ENCODE data around the gene LARP4B. TPM values are rescaled to one million over a fixed set of nuclear protein-coding genes. Genes with fewer than 3 reads are reported as not detected.

Gene LARP4B
- total RNA-seq (2022) (181 and 183 TPM in 2 replicates), Bru-seq, nascent RNA (percentile 98 among the genes with signal in this experiment), BruChase-seq, experiment 1, labeled RNA remaining after a 6-hour chase (percentile 93 among the genes with signal in this experiment), BruChase-seq, experiment 2, labeled RNA remaining after a 2-hour chase (percentile 95 among the genes with signal in this experiment)
- long read RNA-seq, full-length matches to known transcripts, result 16 of 57 reads
- long read RNA-seq, partial matches to known transcripts, result 8 of 57 reads
- long read RNA-seq, other reads (novel, unspliced or antisense), result 33 of 57 reads

DNA sequence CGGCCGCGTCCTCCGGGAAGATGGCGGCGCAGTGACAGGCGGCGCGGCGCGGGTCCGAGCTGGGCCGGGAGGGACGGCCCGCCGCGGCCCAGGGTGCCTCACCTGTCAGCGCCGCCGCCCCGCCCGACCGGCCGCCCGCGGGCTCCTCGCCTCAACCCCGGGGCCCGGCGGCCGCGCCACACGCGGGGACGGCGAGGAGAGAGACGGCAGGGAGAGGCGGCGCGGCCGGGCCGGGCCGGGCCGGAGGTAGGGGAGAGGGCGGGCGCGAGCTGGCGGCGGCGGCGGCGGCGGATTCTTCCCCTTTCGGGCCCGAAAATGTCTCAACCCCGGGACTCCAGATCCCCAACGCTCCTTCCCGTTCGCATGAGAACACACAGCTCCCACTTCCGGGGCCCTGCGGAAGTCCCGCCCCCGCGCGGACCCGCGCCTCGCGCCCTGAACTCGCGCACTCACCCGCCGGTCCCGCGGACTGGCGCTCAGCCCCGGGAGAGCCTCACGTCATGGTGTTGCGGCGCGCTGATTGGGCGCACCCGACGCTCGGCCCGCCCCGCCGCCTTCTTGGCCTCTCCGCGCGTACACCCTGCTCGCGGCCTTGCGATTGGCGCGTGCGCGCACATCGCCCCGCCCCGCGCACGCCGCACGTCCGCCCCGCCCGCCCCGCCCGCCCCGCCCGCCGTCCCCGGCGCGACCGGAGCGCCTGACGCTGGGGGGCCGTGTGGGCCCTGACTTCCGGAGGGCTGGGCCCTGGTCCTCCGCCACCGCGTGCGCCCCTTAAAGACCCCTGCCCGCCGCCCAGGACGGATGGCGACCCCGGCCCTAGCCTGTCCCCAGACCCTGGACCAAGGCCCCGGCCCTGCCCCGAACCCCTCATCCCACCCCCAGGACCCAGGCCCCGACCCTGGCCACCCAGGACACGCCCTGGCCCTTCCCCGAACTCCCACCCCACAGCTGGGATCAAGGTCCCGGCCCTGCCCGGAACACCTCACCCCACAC, at the start of gene LARP4B:
LARP4B (minus strand) TSS at position 380 of the 993 bp plus-strand sequence. CDS start 45,984 bp downstream, outside the sequence.
- CTCF ChIA-PET, result interaction anchor here (1.0 kb wide), 1 partner anchor 55 kb away, joined by 3 read pairs; no protein-coding TSS in a partner anchor
- TF ChIP-seq, protein P1, sequence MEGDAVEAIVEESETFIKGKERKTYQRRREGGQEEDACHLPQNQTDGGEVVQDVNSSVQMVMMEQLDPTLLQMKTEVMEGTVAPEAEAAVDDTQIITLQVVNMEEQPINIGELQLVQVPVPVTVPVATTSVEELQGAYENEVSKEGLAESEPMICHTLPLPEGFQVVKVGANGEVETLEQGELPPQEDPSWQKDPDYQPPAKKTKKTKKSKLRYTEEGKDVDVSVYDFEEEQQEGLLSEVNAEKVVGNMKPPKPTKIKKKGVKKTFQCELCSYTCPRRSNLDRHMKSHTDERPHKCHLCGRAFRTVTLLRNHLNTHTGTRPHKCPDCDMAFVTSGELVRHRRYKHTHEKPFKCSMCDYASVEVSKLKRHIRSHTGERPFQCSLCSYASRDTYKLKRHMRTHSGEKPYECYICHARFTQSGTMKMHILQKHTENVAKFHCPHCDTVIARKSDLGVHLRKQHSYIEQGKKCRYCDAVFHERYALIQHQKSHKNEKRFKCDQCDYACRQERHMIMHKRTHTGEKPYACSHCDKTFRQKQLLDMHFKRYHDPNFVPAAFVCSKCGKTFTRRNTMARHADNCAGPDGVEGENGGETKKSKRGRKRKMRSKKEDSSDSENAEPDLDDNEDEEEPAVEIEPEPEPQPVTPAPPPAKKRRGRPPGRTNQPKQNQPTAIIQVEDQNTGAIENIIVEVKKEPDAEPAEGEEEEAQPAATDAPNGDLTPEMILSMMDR (IDR thresholded peaks at IDR 0.05; ENCODE audit: unreplicated experiment), result no peak
- no TSS peak for BruUV-seq (replicated peaks)
- intact Hi-C loops (cut with micrococcal nuclease; ENCODE audit: unreplicated experiment), result loop anchor here (2.0 kb wide), 1 partner anchor 53 kb away; no protein-coding TSS in a partner anchor
- DNase-seq, result peak; percentile 98
- Mint-ChIP-seq H3K27ac (ENCODE audit: unreplicated experiment) (peak within 1 kb of the TSS; percentile 87), H3K9me3 (ENCODE audit: low read depth, unreplicated experiment) (no peaks in the 10 kb centered on the region), H3K27me3 (ENCODE audit: unreplicated experiment) (no peaks in the 10 kb centered on the region), H3K4me3 (ENCODE audit: low read depth, unreplicated experiment) (peak within 1 kb of the TSS; percentile 83), H3K36me3 (ENCODE audit: insufficient read depth, unreplicated experiment) (peaks cover 61% of the 10 kb centered on the region), H3K4me1 (ENCODE audit: low read depth, unreplicated experiment) (peaks cover 17% of the 10 kb centered on the region)

DNA sequence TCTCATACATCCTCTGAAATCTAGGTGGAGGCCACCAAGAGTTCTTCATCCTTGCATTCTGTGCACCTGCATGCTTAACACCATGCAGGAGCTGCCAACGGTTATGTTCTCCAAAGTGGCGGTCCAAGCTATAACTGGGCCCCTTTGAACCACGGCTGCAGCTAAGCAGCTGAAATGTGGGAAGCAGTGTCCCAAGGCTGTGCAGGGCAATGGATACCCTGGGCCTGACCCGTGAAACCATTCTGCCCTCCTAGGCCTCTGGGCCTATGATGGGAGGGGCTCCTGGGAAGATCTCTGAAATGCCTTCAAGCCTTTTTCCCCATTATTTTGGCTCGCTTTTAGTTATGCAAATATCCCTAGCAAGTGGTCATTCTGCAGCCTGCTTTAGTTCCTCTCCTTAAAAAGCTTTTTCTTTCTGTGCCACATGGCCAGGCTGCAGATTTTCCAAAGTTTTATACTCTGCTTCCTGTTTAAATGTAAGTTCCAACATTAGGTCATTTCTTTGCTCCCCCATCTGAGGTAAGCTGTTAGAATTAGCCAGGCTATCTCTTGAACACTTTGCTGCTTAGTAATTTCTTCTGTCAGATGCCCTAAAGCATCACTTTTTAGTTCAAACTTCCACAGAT, 49.1 kb upstream of the LARP4B start:
- Mint-ChIP-seq H3K4me3 (ENCODE audit: low read depth, unreplicated experiment) (no peak overlapping the region), H3K4me1 (ENCODE audit: low read depth, unreplicated experiment) (peaks cover 4% of the 10 kb centered on the region), H3K27ac (ENCODE audit: unreplicated experiment) (no peak overlapping the region), H3K36me3 (ENCODE audit: insufficient read depth, unreplicated experiment) (peaks cover 40% of the 10 kb centered on the region), H3K27me3 (ENCODE audit: unreplicated experiment) (no peaks in the 10 kb centered on the region), H3K9me3 (ENCODE audit: low read depth, unreplicated experiment) (peaks cover 18% of the 10 kb centered on the region)
- no TSS peak for BruUV-seq (replicated peaks)
- no peak for DNase-seq
- CTCF ChIA-PET, result no interaction called here
- TF ChIP-seq, protein P1 (IDR thresholded peaks at IDR 0.05; ENCODE audit: unreplicated experiment), result no peak
- intact Hi-C loops (cut with micrococcal nuclease; ENCODE audit: unreplicated experiment), result loop anchor here (10.0 kb wide), 1 partner anchor 146 kb away; no protein-coding TSS in a partner anchor

DNA sequence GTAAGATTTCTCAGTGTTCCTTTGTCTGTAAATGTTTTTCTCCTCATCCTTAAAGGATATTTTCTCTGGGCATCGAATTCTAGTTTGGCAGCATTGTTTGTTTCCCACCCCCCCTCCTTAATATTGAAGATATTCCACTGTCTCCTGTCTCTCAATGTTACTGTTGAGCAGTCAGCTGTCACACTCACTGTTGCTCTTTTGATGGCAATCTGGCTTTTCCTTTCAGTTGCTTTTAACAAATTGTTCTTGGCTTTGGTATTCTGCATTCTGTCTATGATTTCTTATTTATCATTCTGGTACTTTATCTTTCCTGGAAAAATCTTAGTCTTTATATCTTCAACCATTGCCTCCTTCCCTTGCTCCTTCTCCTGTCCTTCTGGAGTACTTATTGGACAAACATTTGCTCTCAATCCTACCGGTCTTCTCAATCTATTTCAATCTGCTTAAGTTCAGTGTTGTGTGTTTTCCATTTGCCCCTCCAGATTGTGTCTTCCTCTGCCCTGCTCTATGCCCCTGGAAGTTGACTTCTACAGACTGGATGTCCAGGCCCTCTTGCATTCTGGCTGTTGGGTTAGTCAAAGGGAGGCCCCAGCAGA, 47.4 kb upstream of the LARP4B start:
- no peak for DNase-seq
- H3K27ac Mint-ChIP-seq (ENCODE audit: unreplicated experiment), result no peak overlapping the region
- intact Hi-C loops (cut with micrococcal nuclease; ENCODE audit: unreplicated experiment), result no loop called here
- TF ChIP-seq, protein P1 (IDR thresholded peaks at IDR 0.05; ENCODE audit: unreplicated experiment), result no peak
- CTCF ChIA-PET, result no interaction called here
- no peak overlapping the region for H3K4me3 Mint-ChIP-seq (ENCODE audit: low read depth, unreplicated experiment)
- H3K4me1 Mint-ChIP-seq (ENCODE audit: low read depth, unreplicated experiment), result peaks cover 15% of the 10 kb centered on the region
- BruUV-seq (replicated peaks), result no TSS peak
- no peaks in the 10 kb centered on the region for H3K27me3 Mint-ChIP-seq (ENCODE audit: unreplicated experiment)
- H3K9me3 Mint-ChIP-seq (ENCODE audit: low read depth, unreplicated experiment), result peaks cover 18% of the 10 kb centered on the region
- peaks cover 36% of the 10 kb centered on the region for H3K36me3 Mint-ChIP-seq (ENCODE audit: insufficient read depth, unreplicated experiment)

DNA sequence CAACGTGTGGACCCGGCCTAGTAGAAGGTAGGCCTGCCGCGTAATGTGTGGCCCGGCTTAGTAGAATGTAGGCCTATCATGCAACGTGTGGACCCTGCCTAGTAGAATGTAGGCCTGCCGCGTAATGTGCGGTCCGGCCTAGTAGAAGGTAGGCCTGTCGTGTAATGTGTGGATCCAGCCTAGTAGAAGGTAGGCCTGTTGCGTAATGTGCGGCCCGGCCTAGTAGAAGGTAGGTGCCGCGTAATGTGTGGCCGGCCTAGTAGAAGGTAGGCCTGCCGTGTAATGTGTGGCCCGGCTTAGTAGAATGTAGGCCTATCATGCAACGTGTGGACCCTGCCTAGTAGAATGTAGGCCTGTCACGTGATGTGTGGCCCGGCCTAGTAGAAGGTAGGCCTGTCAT, 44.8 kb upstream of the LARP4B start:
- intact Hi-C loops (cut with micrococcal nuclease; ENCODE audit: unreplicated experiment), result no loop called here
- DNase-seq, result no peak
- Mint-ChIP-seq H3K27ac (ENCODE audit: unreplicated experiment) (no peak overlapping the region), H3K9me3 (ENCODE audit: low read depth, unreplicated experiment) (peaks cover 18% of the 10 kb centered on the region), H3K27me3 (ENCODE audit: unreplicated experiment) (no peaks in the 10 kb centered on the region), H3K4me3 (ENCODE audit: low read depth, unreplicated experiment) (no peak overlapping the region), H3K4me1 (ENCODE audit: low read depth, unreplicated experiment) (peaks cover 33% of the 10 kb centered on the region), H3K36me3 (ENCODE audit: insufficient read depth, unreplicated experiment) (peaks cover 34% of the 10 kb centered on the region)
- CTCF ChIA-PET, result no interaction called here
- TF ChIP-seq, protein P1 (IDR thresholded peaks at IDR 0.05; ENCODE audit: unreplicated experiment), result no peak
- no TSS peak for BruUV-seq (replicated peaks)

Data from Calu3 (cell line).